T-helper 22 cell (primary cell): ENCODE measurements around the gene RAI1.

ENCODE experiments used
- DNase-seq: peaks from one replicate; pipeline ENCODE4 v3.0.0-alpha.2; 2020; ENCODE audit warnings: low read depth

The RAI1 gene

DNA sequence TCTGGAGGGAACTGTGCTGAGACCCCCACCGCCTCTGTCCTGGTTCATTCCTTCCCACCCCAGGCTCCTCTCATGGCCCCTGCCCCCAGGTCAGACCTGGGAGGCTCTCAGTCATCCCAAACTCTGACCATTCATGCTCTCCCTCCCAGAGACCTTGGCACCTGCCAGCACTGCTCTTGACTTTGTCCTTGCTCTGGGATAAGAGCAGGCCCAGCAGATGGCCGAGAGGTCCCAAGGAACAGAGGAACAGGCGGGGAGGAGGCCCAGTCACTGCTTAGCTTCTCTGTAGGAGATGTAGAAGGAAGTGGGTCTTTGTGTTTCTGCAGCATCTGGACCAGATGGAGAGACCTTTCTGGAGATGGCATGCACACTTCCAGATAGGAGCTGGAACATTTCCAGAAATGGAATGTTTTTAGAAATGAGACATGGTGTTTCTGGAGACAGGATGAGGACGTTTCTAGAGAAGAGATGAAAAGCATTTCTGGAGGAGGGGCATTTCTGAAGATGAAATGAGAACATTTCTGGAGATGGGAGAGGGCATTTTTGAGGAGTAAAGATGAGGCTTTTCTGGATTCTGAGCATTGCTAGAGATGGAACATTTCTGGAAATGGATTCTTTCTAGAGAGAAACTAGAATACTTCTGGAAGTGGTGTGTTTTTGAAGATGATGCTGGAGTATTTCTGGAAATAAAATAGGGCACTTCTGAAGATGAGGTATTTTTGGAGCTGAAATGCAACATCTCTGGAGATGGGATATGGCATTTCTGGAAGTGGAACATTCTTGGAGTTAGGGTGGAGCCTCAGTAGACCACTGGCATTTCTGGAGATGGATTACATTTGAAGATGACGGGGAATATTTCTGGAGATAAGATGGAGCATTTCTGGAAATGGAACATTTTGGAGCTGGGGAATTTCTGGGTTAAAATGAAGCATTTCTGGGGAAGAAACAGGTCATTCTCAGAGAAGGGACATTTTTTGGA lies 55.2 kb downstream of the RAI1 start:
- no peak for DNase-seq

- no peak for DNase-seq
Observed at GRCh38 chr17:17737961-17738894, 57.0 kb downstream of the RAI1 start.

DNA sequence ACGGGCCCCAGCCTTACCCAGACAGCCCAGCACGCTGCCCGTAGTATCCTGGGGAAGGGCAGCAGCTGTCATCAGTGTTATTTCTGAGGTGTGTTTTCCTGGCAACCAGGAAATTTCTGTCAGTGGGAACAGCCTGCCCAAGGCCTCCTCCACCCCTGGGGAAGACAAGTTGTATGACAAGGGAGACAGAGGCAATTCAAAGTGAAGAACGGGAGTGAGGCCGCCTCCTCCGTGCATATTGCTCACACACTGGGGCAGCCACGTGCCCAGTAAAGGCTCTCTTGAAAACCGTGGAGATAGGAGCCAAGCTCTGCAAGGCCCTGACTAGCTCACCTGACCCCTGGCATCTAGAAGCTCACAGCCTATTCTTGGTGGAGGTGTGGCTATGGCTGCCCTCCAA lies 57.6 kb downstream of the RAI1 start:
- no peak for DNase-seq

GRCh38 chr17:17739388-17740066 lies 58.3 kb downstream of the RAI1 start:
- DNase-seq: no peak

GRCh38 chr17:17740615-17741348 lies 59.5 kb downstream of the RAI1 start:
- no peak for DNase-seq

GRCh38 chr17:17741349-17742023 lies 60.2 kb downstream of the RAI1 start:
- no peak for DNase-seq

DNA sequence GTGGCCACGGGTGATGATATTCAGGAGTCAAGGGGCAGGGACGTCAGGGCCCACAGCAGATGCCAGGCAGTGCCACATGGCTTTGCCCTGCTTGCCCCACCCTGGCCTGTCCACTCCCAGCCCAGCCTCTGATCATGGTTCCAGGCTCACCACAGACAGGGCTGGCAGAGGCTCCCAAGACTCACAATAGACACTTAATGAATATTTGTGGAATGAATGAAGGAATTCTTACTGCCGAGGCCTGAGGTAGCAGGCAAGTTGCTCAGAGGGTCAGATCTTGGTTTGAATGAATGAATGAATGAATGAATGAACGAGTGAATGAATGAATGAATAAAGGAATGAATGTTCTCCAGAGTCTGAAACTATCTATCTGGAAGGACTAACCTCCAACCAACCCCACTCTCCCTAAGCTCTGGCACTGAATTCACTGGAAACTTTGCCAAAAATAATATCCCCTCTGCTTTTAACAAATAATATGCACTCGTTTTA lies 60.9 kb downstream of the RAI1 start:
- no peak for DNase-seq

GRCh38 chr17:17742688-17743390 lies 61.6 kb downstream of the RAI1 start:
- no peak for DNase-seq

- no peak for DNase-seq
Observed at GRCh38 chr17:17743391-17744112, 62.3 kb downstream of the RAI1 start.

DNA sequence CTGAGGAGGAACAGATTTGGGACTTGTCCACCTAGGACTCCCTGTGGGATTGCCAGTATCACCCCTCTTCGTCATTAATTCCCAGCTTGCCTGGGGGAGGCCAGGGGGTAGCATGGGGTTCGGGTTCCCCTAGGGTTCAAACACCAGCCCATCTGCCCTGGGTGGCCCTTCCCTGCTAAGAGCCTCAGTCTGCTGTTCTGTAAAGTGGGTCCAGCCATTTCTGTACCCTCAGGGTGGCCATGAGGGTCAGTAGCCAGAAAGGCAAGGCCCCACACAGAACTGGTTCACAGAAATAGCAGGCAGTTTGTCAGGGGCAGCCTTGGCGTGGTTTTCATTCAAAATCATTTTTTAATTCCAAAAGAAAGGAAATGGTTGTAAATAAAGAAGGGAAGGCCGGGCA lies 62.9 kb downstream of the RAI1 start:
- no peak for DNase-seq

- DNase-seq: no peak
Observed at GRCh38 chr17:17745476-17746455, 64.5 kb downstream of the RAI1 start.

- DNase-seq: no peak
Observed at GRCh38 chr17:17748179-17748578, 66.9 kb downstream of the RAI1 start.

DNA sequence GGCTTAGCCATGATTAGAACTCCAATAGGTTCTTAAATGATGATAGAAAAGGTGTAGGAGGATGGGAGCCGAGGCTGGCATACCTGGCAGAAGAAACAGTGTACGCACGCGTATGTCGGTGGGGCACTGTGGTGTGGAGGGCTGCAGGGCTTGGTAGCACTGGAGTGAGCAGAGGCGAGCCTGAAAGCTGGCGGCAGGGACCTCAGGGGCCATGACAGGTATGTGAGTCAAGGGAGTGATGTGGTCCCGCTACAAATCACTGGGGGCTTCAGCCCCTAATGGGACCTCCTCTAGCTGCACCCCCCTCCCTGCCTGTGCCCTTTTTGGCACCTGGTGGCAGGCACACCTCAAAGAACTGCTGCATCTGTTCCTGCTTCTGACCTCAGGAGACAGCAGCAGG lies 67.3 kb downstream of the RAI1 start:
- DNase-seq: no peak

DNA sequence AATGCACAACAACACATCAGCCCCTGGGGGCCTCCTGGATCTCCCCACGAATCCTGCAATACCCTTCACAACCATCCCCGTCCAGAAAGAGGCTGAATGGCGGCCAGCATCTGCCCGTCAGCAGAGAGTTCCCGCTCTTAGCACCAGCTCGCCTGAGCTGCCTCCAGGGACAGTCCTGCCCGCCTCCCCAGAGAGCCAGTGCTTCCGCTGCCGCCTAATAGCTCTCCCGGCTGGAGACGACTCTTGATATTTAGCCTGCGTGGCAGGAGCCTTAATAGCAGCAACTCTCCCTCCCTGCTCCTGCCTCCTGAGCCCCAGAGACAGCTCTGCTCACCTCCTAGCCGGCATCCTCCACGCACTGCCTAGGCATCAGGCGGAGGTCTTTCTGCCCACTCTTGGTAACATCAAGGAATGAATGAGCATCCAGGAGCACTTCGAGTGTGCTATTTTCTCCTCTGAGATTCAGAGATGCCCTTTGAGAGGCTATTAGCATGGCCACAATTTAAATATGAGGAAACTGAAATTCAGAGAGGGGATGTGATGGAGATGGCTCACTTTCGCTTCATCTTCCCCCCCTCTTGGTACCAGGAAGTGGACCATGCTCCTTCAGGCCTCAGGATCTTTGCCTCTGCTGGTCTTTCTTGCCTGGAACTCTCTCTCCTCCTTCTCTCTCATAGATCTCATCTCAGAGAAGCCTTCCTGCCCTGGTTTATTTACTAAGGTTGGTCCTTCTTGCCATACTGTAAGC lies 67.9 kb downstream of the RAI1 start:
- no peak for DNase-seq

- DNase-seq: peak; percentile 33
Observed at GRCh38 chr17:17749921-17750320, 68.7 kb downstream of the RAI1 start.

DNA sequence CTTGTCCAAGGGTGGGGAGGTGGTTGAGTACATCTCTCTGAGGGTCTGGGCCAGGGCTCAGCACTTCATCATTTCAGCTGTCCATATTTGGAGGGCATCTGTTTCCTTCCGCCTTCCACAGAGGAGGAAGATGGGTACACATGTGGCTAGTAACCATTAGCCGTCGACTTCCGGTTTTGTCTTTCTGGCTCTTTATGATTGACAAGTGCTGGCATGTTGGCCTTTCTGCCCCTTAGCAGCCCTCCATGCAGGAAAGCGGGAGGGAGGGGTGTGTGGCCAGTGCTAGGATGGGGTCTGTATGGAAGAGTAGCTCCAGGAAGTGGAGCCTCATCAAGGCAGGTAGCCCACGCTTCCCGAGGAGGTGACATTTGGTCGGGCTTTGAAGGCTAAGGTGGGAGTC lies 69.6 kb downstream of the RAI1 start:
- DNase-seq: no peak

DNA sequence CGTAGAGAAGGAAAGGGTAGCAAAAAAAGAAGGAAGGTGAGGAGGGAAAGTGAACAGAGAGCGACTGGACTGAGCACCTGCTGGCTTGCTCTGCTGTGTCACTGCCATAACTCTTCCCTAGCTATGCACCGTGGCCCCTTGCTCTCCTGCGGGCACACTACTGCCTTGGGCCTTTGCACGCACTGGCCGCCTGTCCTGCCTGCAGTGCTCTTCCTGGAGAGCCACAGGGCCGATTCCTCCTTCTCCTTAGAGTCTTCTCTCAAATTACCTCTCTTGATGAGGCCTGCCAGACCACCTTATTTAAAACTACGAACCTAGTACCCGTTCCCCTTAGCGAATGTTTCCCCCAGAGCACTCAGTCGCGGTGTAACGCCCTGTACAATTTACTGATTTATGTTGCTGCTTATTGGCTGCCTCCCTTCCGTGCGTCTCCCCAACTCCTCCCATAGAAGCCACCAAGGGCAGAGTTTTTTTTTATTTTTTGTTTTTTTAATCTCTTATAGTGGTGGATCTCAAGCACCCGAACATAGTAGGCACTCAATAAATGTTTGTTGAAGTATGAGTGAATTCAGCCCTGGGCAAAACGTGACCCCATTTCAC lies 70.3 kb downstream of the RAI1 start:
- DNase-seq: peak; percentile 41
